GM19467 (cell line): ENCODE data around the gene EYA2.
"Not testable (repeated sequence)": the region's sequence is repeated elsewhere in the genome, so short reads cannot be mapped to it uniquely, and the experiment has no call there.

Source experiments
- ATAC-seq: cut with Tn5 transposase; IDR thresholded peaks from one replicate; pipeline ENCODE4 v1.9.1; 2021; ENCODE audit warnings: mild to moderate bottlenecking, moderate library complexity; ENCODE audit not compliant: unreplicated experiment

Gene EYA2

GRCh38 chr20:47160992-47161391 is 266.3 kb downstream of the EYA2 start:
- ATAC-seq, result no peak

DNA sequence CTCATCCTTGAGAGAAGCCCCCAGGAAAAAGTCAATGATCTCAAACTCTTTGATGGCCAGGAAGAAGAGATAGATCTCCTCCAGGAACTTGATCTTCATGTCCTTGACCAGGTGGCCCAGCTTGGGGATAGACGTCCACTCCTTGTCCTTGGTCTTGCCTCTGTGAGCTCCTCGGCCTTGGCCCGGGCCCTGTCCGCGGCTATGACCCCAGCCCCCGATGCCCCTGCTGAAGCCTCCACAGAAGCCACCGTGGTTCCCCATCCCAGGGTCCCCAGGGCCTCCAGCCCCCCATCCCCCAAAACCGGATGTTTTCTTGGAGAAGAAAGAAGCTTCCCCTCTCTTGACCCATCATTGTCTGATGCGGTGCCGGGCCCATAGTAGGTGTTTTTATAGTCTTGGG is 266.8 kb downstream of the EYA2 start:
- no peak for ATAC-seq

DNA sequence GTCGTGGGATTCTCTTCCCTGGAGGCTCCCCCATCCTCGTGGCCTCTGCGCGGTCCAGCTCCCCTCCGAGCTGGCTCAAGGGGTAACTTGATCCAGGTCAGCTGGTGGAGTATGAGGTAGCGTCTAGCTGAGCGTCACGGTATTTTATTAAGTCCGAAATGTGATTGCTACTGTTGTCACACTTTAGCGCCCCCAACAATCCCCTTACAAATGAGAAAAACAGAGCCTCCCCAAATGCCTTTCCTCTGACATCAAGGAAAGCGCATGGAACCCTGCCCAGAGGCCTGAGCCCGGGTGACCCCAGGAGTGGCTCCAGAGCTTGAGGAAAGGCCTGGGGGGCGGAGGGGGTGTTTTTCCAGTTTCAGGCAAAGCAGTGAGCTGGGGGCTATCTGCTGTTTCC is 269.5 kb downstream of the EYA2 start:
- no peak for ATAC-seq

DNA sequence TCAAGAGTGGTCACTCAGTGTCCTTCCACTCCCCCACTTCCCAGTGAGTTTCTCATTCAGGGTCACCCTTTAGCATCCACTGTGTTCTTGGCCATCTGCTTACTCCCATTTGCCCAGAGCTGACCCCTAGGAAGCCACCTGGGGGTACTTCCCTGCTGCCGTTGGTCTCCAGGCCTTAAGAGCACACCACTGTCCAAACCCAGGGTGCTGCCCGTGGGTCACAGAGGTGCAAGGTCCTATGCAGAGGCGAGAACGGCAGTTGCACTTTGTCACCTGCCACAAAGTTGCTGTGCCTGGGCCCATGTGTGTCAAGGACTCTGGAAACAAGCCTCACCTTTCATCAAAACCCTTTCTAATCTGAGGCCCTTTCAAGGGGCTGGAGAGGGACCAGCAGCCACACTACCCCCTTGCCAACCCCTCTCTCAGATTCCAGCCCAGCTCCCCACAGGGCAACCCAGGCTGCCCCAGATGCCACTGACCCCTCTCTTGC is 270.8 kb downstream of the EYA2 start:
- ATAC-seq, result no peak

DNA sequence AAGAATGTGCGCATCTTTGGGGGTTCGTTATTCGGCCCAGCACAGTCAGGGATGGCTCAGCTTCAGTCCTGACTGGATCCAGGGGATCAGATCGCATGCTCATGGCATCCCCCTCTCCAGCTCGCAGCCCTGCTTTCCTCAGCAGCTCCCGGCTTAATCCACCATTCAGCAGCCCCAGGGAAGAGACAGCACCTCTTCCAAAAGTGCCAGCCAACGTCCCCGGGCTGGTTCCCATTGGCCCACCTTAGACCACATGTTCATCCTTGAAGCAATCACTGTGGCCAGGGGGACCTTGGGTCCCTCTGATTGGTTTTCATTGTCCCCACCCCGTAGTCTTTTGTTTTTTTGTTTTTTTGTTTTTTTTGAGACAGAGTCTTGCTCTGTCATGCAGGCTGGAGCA is 273.2 kb downstream of the EYA2 start:
- no peak for ATAC-seq

GRCh38 chr20:47172579-47172978 is 277.9 kb downstream of the EYA2 start:
- ATAC-seq, result no peak

- no peak for ATAC-seq
These were observed 279.1 kb downstream of the EYA2 start for GRCh38 chr20:47173596-47174216.

DNA sequence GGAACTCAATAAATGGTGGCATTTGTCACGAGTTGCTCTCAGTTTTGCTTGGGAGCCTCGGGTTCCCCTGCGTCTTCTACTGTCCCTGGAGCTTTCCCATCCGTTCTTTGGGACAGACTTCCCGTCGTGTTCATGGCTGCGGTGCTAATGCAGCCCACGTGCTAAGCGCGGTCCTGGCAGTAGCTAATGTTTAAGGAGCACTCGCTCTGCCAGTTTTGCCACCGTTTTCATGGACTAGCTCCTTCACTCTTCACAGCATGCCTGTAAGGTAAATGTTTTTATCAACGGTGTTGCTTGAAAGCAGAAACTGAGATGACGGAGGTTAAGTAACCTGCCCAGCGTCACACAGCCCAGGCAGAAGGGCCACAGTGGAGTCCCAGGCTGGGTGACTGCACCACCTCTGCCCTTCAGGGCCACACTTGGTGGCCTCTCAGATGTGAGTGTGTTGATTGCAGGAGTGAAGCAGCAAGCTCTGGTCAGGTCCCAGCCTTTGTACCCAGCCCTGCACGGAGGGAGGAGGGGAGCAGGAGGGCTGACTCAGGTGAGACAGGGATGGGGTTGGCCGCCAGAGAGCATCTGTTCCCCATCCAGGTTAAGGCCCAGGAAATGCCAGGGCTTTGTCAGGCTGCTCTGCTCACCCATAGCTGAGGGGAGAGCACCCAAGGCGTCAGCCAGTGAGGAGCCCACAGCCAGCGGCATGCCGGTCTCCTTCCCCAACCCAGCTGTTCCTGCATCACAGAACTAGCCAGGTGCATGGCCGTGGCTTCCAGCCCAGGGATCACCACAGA is 280.0 kb downstream of the EYA2 start:
- no peak for ATAC-seq

DNA sequence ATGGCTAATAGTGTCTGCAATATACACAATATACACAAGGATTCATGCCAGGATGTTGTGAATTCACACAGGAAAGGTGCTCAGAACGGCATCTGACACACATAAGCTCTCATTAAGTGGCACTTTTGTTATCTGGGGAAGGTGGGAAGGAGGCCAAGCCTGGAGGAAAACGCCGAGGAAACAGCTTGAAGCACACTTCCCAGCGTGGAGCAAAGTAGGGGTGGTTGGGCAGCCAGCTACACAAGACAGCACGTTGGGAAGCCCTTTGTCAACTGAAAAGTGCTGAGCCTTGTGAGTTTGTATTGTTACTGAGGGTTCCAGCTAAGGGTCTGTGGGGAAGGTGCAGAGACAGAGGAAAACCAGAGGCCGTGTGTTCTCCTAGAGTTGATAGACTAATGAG is 280.9 kb downstream of the EYA2 start:
- ATAC-seq, result no peak

DNA sequence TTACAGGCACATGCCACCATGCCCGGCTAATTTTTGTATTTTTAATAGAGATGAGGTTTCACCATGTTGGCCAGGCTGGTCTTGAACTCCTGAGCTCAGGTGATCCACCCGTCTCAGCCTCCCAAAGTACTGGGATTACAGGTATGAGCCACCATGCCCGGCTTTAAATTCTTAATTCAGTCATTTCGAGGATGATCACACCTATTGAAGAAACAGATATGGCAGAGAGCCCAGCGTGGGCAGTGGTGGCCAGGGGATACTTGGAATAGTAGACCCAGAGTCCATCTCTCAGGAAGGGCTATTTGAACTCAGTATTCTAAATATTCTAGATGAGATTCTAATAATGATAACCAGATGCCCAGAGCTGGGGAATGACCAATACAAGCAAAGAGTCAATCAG is 281.6 kb downstream of the EYA2 start:
- ATAC-seq, result not testable (repeated sequence)

DNA sequence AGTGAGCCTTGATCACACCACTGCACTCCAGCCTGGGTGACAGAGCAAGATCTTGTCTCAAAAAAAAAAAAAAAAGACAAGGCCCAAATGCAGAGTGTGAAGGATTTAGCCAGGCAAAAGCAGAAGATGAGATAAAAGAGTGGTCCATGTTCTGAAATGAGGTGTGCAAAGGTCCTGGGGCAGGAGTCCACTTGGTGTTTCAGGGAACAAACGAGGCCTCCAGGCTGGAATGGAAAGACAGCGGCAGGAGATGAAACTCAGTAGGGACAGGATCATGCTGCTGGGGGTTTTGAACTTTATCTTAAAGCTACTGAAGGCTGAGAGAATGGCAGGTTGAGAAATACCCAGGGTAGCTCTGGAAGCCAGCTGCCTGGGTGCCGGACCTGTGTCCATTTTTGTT is 283.6 kb downstream of the EYA2 start:
- ATAC-seq, result no peak

DNA sequence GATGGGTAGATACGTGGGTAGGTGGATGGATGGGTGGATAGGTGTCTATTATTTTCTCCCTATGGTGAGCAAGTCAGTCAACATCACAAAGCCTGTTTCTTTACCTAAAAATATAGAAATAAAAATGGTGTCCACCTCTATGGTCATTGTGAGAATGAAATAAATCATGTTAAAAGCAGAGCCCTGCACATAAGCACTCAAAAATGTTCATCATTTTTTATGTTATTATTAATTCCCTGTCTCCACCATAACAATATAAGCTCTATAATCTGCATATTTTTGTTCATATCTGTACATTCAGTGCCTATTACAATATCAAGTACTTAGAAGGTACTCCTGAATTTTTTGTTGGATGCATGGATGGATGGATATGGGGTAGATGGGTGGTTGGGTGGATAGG is 284.2 kb downstream of the EYA2 start:
- ATAC-seq, result no peak

- ATAC-seq, result no peak
These were observed 284.6 kb downstream of the EYA2 start for GRCh38 chr20:47179267-47179666.

- no peak for ATAC-seq
These were observed 286.6 kb downstream of the EYA2 start for GRCh38 chr20:47181056-47181862.

- no peak for ATAC-seq
These were observed 288.7 kb downstream of the EYA2 start for GRCh38 chr20:47183367-47183766.

GRCh38 chr20:47187450-47188195 is 293.0 kb downstream of the EYA2 start:
- no peak for ATAC-seq

DNA sequence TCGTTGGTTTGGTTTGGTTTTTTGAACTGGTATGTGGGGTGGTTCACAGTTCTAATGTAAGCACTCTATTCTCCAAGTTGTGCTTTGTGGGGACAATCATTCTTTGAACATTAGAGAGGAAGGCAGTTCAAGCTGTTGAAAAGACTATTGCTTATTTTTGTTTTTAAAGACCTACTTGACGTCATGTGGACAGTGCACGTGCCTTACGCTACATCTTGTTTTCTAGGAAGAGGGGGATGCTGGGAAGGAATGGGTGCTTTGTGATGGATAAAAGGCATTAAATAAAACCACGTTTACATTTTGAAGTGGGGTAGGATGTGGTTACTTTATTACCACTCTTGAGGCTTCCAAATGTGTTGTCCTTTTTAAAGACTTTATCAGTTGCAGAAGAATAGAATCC is 293.9 kb downstream of the EYA2 start:
- no peak for ATAC-seq

DNA sequence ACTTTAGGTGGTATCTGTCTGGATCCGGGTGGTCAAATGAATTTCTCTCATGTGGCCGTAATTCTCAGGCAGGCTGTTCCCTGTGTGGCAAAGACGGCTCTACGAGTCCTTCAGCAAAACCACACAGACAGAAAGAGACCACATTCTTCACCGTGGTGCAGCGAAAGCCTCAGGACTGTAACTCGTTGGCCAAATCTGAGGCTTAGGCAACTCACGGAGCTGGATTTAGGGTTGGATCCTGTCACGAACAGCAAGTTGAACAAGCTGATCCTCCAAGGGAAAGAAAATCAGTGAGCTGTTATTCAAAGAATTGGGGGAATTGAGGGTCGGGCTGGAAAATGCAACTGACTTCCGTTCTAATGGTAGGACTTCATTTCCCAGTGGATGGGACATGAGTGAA is 294.4 kb downstream of the EYA2 start:
- no peak for ATAC-seq

GRCh38 chr20:47191074-47191673 is 296.5 kb downstream of the EYA2 start:
- no peak for ATAC-seq

GRCh38 chr20:47191956-47192355 is 297.3 kb downstream of the EYA2 start:
- ATAC-seq, result no peak

GRCh38 chr20:47195573-47195972 is 300.9 kb downstream of the EYA2 start:
- no peak for ATAC-seq
